Nephron progenitor cell (in vitro differentiated cells): Measurements from ENCODE around the gene ZNF396.

Experiments used
- DNase-seq: peaks from one replicate; pipeline ENCODE4 v3.0.0; 2021
- H3K27ac Mint-ChIP-seq: 2 replicates; pipeline ENCODE4 v1.8.0; 2021; ENCODE audit warnings: mild to moderate bottlenecking, moderate library complexity, mixed read lengths
- H3K27me3 Mint-ChIP-seq: 2 replicates; pipeline ENCODE4 v1.8.0; 2021; ENCODE audit warnings: mild to moderate bottlenecking, low read depth, mixed read lengths; ENCODE audit not compliant: poor library complexity
- H3K36me3 Mint-ChIP-seq: 2 replicates; pipeline ENCODE4 v1.8.0; 2021; ENCODE audit warnings: low read depth, mixed read lengths
- H3K4me1 Mint-ChIP-seq: 2 replicates; pipeline ENCODE4 v1.8.0; 2021; ENCODE audit warnings: mixed read lengths
- H3K4me3 Mint-ChIP-seq: 2 replicates; pipeline ENCODE4 v1.8.0; 2021; ENCODE audit warnings: mild to moderate bottlenecking, moderate library complexity, mixed read lengths
- H3K9me3 Mint-ChIP-seq: 2 replicates; pipeline ENCODE4 v1.8.0; 2021; ENCODE audit warnings: mild to moderate bottlenecking, moderate library complexity, mixed read lengths
- TF ChIP-seq, protein P1 (sequence below): fragments of 200-600 bp; sonication (generic); IDR thresholded peaks from 2 replicates; pipeline ENCODE4 v1.5.0; 2021; ENCODE audit warnings: antibody characterized with exemption

Gene ZNF396

DNA sequence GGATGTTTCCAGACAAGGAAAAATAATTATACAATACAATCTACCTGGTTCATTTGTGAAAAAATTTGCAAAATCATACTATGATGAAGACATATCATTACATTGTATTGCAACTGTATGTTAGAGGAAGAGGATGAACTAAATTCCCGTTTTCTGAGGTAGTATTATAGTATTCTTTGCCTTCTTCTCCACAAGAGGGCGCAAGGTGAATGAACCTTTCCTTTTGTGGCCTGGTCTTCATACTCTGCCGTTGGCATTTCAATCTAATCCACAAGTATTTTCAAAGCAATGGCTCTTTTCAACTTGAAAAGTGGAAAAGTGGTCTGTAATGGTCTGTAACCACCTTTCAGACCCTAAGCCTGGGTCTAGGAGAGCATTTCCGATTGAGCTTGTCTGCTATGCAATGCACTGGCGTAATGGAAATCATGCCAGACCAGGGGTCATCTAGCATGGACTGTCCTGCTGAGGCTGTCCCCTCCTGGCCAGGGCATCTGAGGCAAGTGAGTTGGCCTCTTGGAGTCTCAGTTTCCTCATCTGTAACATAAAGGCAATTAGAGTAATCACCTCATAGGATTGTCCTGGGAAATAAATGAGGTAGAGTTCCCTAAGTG lies 30.8 kb upstream of the ZNF396 start:
- Mint-ChIP-seq H3K9me3 (peaks cover 6% of the 10 kb centered on the region), H3K27me3 (no peaks in the 10 kb centered on the region), H3K27ac (no peak overlapping the region), H3K36me3 (no peaks in the 10 kb centered on the region), H3K4me1 (peaks cover 20% of the 10 kb centered on the region), H3K4me3 (no peak overlapping the region)
- DNase-seq, result peak; percentile 44
- TF ChIP-seq, protein P1, sequence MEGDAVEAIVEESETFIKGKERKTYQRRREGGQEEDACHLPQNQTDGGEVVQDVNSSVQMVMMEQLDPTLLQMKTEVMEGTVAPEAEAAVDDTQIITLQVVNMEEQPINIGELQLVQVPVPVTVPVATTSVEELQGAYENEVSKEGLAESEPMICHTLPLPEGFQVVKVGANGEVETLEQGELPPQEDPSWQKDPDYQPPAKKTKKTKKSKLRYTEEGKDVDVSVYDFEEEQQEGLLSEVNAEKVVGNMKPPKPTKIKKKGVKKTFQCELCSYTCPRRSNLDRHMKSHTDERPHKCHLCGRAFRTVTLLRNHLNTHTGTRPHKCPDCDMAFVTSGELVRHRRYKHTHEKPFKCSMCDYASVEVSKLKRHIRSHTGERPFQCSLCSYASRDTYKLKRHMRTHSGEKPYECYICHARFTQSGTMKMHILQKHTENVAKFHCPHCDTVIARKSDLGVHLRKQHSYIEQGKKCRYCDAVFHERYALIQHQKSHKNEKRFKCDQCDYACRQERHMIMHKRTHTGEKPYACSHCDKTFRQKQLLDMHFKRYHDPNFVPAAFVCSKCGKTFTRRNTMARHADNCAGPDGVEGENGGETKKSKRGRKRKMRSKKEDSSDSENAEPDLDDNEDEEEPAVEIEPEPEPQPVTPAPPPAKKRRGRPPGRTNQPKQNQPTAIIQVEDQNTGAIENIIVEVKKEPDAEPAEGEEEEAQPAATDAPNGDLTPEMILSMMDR, result peak; percentile 83

DNA sequence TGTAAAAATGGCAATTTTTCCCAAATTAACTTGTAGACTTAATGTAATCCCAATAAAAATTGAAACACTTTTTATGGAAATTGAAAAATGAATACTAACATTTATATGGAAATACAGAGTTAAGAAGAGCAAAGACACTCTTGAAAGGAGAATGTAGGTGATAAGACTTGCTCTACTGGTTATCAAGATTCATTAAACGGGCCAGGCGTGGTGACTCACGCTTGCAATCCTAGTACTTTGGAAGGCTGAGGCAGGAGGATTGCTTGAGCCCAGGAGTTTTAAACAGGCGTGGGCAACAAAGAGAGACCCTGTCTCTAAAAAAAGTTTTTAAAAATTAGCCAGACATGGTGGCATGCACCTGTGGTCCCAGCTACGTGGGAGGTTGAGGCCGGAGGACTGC lies 29.5 kb upstream of the ZNF396 start:
- no peaks in the 10 kb centered on the region for H3K27me3 Mint-ChIP-seq
- H3K4me1 Mint-ChIP-seq, result peaks cover 11% of the 10 kb centered on the region
- H3K27ac Mint-ChIP-seq, result no peak overlapping the region
- no peak overlapping the region for H3K4me3 Mint-ChIP-seq
- H3K9me3 Mint-ChIP-seq, result peaks cover 6% of the 10 kb centered on the region
- TF ChIP-seq, protein P1, result no peak
- DNase-seq, result no peak
- no peaks in the 10 kb centered on the region for H3K36me3 Mint-ChIP-seq

DNA sequence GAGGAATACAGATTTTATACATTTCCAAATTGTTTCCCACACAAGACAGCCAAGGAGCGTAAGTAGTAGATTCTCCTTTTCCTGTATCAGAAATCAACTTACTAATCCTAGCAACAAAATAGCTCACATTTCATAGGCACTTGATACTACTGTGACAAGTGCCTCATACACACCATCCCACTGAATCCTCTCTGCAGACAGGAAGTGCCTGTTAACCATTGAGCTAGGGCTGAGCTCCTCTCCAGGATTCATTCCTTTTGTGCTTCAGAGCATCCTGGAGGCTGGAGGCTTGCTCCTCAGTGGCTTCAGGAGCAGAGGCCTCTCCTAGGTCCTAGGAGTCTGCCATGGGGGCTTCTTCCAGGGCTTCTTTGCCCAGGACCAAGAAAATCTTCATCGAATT lies 20.8 kb upstream of the ZNF396 start:
- TF ChIP-seq, protein P1, result no peak
- Mint-ChIP-seq H3K27me3 (no peaks in the 10 kb centered on the region), H3K4me3 (no peak overlapping the region), H3K9me3 (peaks cover 5% of the 10 kb centered on the region), H3K27ac (no peak overlapping the region), H3K4me1 (no peaks in the 10 kb centered on the region), H3K36me3 (no peaks in the 10 kb centered on the region)
- no peak for DNase-seq

DNA sequence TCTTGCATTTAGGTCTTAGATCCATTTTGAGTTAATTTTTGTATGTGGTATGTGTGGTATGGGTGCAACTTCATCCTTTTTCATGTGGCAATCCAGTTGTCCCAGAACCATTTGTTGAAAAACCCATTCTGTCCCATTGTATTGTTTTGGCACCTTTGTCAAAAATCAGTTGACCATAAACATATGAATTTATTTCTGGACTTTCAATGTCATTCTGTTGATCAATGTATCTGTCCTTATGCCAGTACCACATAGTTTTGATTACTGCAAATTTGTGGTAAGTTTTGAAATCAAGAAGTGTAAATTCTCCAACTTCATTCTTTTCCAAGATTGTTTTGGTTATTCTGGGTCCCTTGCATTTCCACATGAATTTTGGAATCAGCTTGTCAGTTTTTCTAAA lies 16.6 kb upstream of the ZNF396 start:
- no peaks in the 10 kb centered on the region for H3K36me3 Mint-ChIP-seq
- H3K27me3 Mint-ChIP-seq, result peaks cover 7% of the 10 kb centered on the region
- H3K9me3 Mint-ChIP-seq, result peaks cover 3% of the 10 kb centered on the region
- no peak for DNase-seq
- no peak overlapping the region for H3K4me3 Mint-ChIP-seq
- H3K4me1 Mint-ChIP-seq, result no peaks in the 10 kb centered on the region
- no peak overlapping the region for H3K27ac Mint-ChIP-seq
- TF ChIP-seq, protein P1, result no peak

DNA sequence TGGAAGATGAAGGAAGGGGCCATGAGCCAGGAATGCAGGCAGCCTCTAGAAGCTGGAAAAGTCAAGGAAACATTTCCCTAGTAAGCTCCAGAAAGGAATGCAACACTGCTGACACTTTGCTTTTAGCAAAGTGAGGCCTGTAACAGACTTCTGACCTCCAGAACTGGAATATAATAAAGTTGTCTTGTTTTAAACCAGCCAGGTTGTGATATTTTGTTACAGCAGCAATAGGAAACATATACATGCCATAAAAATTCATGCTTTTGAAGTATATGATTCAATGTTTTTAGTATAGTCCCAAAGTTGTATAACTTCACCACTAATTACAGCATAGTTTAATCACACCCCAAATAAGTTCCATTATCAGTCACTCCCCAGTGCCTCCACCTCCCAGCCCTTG lies 15.2 kb upstream of the ZNF396 start:
- H3K27me3 Mint-ChIP-seq, result peaks cover 7% of the 10 kb centered on the region
- no peak for DNase-seq
- H3K4me1 Mint-ChIP-seq, result no peaks in the 10 kb centered on the region
- peaks cover 3% of the 10 kb centered on the region for H3K9me3 Mint-ChIP-seq
- H3K4me3 Mint-ChIP-seq, result no peak overlapping the region
- H3K27ac Mint-ChIP-seq, result no peak overlapping the region
- TF ChIP-seq, protein P1, result no peak
- H3K36me3 Mint-ChIP-seq, result no peaks in the 10 kb centered on the region

DNA sequence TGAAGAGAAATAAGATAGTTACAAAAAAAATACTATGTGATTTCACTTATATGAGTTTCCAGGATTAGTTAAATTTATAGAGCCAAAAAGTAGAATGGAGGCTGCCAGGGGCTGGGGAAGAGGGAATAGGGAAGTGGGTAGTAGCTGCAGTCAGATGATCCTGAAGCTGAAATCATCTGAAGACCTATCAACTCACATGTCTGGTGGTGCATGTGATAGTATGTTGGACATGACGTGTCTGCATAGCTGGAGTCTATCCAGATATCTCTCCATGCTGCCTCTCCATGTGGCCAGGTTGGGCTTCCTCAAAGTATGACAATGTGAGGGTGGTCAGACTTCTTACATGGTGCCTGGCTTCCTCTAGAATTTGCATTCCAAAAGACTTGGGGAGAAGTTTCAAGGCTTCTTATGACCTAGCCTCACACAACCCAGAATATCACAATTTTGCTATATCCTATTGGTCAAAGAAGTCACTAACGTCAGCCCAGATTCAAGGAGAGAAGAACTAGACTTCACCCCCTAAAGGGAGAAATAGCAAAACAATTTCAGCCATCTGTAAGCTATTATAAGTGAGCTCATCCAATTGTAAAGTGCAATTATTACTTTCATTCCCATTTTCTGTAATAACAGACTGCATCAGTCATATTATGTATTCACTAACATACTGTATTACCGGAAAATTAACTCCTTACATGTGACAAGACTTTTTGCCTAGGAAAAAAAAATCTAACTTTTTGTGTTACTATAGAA lies 14.0 kb upstream of the ZNF396 start:
- TF ChIP-seq, protein P1, result no peak

More for the DNA sequence above, 14.0 kb upstream of the ZNF396 start:
- H3K9me3 Mint-ChIP-seq, result peaks cover 3% of the 10 kb centered on the region
- no peaks in the 10 kb centered on the region for H3K4me1 Mint-ChIP-seq
- peaks cover 7% of the 10 kb centered on the region for H3K27me3 Mint-ChIP-seq
- DNase-seq, result no peak
- no peak overlapping the region for H3K4me3 Mint-ChIP-seq
- no peaks in the 10 kb centered on the region for H3K36me3 Mint-ChIP-seq
- H3K27ac Mint-ChIP-seq, result no peak overlapping the region
